IMR-90 (cell line): ENCODE measurements around the gene DUXB.

Experiments used
- CTCF ChIP-seq: conservative IDR thresholded peaks from 2 replicates; pipeline ENCODE4 v1.5.1; 2012; ENCODE audit warnings: mild to moderate bottlenecking, low read depth, low read length, improper control_type of control experiment
- ELK1 ChIP-seq: fragments of 150-350 bp; IDR thresholded peaks from 2 replicates; pipeline ENCODE4 v1.6.1; 2016; ENCODE audit warnings: low read depth, mild to moderate bottlenecking, low read length, moderate library complexity, borderline replicate concordance
- FOS ChIP-seq: fragments of 150-350 bp; IDR thresholded peaks from 2 replicates; pipeline ENCODE4 v1.6.1; 2016; ENCODE audit warnings: low read depth, low read length
- POLR2A ChIP-seq: IDR thresholded peaks from 2 replicates; pipeline ENCODE4 v1.6.1; 2012; ENCODE audit warnings: mild to moderate bottlenecking, low read depth, low read length
- RCOR1 ChIP-seq: IDR thresholded peaks from 2 replicates; pipeline ENCODE4 v1.6.1; 2012; ENCODE audit warnings: mild to moderate bottlenecking, low read length, improper control_type of control experiment; ENCODE audit not compliant: insufficient replicate concordance

DNA sequence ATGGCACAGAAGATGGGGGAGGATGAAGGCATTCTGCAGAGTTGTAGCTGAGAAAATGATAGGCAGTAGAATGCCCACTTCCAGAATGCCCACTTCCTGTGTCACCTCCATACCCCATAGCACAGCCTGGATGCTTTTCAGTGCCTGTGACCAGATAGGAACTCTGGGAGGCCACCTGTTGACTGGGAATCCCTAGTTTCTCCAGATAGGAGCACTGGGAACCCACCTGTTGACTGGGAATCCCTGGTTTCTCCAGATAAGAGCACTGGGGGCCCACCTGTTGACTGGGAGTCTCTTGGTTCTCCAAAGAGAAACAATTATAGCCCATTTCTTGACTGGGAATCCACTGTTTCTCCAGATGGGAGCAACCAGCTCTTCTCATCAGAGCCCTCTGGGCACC is 13.4 kb upstream of the DUXB start:
- TF ChIP-seq RCOR1, result no peak
- TF ChIP-seq POLR2A, result no peak
- no peak for TF ChIP-seq CTCF
- no peak for TF ChIP-seq ELK1
- no peak for TF ChIP-seq FOS
